Left cardiac atrium (tissue), 4 donors: ENCODE results near the gene CCT3. TPM values are rescaled to one million over a fixed set of nuclear protein-coding genes. Genes with fewer than 3 reads are reported as not detected.
"Not testable (repeated sequence)": the region's sequence is repeated elsewhere in the genome, so short reads cannot be mapped to it uniquely, and the experiment has no call there.

Source experiments
- ATAC-seq, 2 donors: fragments of 200-7000 bp; cut with Tn5 transposase; one replicate each; pipeline ENCODE4 v1.9.1; 2020; ENCODE audit warnings: mild to moderate bottlenecking in 2 of 2, moderate library complexity in 2 of 2
- DNase-seq: peaks from one replicate; pipeline ENCODE4 v3.0.0-alpha.2; 2020
- intact Hi-C, 2 donors: fragments of 100-400 bp; cut with DNase I; formaldehyde crosslinking; loops; one replicate each; pipeline versions ENCODE4 v1.14.1 to v1.15.1; 2022 to 2023
- total RNA-seq, 2 donors: library from RNA; stranded (reverse); fragmentation: NEBNext Ultra II Directional; extraction: Animal tissue kit (Norgen Biotek cat#: 25700); gene quantifications; one replicate each; pipeline ENCODE4 v1.2.1, GENCODE V29; 2021
- donor health status: DM: no; HTN: yes; CAD: no.
- donor health status: DM: no; HTN: yes; CAD: no; lungs with severe emphysema.
- donor health status: DM: yes; HTN: yes; CAD: no.
- donor health status: Dilated cardiomyopathy.

CCT3 gene
- total RNA-seq, 2 donors from 2014 or later = 125 to 128 TPM

DNA sequence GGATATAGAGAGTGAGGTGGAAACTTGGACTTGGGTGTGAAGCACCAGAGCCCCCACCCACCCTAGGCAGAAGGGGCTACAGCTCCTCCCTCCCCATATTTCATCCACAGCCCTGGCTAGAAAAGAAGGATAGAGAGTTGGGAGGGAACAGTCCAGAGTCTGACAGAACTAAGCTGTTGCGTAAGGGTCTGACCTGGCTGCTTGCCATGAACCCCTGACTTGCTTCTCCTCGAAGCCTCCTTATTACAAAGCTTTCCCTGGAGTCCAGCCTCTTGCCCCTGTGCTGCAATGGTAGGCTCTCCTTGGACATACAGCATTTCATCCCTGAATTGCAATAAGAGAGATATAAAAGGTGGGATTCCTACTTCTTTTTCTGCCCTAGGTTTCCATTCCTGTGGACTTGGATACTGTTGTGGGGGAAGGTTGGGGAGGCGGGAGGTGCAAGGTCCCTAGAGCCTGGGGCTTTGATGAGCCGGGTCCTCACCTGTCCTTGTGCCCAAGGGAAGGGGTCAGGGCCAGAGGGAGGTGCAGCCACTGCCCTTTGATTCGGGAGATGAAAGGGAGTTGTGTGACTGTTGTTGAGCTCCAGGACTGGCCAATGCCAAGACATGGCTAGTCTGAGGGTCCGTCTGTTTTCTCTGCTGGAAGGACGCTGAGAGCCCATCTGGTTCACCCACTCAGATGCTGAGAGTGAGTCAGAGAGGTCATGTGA lies 33.6 kb upstream of the CCT3 start:
- ATAC-seq (peak; percentile 34 to 70), DNase-seq (peak; percentile 64)
- intact Hi-C loops = no loop called here

DNA sequence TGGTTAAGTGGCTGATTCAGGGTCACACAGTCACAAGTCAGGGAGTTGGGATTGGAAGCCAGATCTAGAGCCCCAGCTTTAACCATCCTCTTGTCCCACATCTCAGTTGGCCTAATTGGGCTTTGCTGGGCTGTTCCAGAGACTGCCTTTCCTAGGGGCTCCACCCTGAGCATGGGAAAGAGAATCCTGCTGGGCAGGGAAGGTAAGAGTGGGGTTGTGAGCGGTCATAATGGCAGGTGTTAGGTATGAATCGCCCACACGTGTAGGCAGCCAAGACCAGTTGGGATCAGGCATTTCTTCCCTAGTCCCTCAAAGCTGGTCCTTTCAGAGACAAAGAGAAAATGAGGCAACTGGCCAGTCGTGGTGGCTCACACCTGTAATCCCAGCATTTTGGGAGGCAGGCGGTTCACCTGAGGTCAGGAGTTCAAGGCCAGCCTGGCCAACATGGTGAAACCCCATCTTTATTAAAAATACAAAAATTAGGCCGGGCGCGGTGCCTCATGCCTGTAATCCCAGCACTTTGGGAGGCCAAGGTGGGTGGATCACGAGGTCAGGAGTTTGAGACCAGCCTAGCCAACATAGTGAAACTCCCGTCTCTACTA lies 31.7 kb upstream of the CCT3 start:
- ATAC-seq, intact Hi-C loops, DNase-seq: not testable (repeated sequence)

DNA sequence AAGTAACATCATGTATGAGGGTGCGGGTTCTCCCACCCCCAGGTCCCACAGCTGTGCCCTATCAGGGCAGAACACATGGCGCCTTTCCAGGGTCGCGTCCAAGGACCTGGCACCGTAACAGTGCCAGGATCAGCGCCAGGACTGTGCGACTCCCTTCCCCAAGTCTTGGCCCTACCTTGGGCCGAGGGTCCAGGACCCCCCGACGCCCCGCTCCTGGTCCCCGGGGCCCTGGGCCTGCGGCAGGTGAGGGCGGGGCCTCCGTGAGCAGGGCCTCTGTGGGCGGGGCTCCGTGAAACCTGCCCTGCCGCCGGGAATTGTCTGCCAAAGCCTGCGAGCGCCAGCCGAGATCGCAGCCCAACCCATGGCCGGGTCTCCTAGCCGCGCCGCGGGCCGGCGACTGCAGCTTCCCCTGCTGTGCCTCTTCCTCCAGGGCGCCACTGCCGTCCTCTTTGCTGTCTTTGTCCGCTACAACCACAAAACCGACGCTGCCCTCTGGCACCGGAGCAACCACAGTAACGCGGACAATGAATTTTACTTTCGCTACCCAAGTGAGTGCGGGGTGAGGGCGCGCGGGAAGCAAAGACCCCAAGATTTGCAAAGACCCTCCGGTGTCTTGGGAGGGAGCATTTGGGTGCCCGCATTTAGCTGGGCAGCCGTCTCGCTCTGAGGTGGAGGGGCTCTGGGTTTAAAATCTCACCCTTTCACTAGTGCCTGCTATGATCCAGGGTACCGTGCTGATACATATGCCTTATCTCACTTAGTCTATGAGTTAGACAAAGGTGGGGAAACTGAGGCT lies 31.0 kb upstream of the CCT3 start, which contains the start of gene RHBG:
Gene RHBG (plus strand): TSS at position 323 of the 796 bp plus-strand sequence. CDS start 39 bp downstream, at position 362.
- intact Hi-C loops = no loop called here
- DNase-seq (peak; percentile 36), ATAC-seq (peak; percentile 52 to 68)

DNA sequence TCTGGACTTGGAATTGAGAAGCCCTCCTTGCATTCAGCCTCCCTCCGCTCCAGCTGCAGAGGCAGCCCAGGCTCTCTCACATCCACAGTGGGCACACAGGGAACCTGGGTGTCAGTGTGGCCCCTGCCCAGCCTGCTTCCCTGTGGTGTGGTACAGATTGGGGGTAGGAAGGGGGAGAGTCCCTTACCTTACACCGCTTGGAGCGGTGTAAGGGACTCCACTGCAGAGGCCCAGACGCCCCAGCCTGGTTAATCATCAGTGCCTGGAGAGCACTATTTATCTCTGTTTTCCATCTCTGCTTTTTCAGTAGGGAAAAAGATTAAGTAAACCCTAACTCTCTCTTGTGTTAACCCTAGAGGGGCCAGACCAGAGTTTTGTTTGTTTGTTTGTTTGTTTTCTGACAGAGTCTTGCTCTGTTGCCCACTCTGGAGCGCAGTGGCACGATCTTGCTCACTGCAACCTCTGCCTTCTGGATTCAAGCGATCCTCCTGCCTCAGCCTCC lies 30.1 kb upstream of the CCT3 start:
- intact Hi-C loops = no loop called here
- no peak for ATAC-seq
- no peak for DNase-seq

DNA sequence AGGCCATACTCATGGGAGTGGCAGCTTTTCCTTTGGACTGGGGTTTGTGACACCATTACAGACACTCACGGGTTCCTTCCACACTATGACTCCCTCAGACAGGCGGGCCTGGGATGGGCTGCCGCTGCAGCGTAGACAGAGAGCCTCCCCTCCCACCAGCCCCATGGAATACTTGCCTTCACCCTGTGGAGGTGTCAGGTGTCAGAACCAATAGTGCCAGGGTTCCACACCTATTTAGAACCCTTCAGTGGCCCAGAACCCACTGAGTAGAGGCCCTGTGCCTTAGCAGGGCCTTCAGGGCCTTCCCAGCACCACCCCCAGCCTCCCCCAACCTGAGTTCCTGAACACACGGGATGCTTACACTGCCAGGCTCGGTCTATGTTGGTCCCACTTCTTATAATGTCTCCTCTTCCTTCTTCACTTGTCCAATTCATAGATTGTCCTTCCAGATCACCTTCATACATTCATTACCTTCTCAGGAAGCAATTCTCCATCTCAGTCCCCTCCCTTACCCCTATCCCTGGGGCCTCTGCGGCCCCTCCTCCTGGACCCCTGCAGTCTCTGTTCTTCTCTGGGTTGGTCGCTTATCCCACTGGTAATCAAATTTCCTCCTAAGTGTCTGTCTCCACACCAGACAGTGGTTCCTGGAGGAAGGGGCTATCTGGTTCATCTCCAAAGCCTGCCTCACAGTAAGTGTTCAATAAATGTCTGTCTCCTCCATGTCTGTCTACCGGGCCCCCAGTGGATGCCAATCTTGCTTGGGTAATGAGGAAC lies 29.5 kb upstream of the CCT3 start:
- DNase-seq = no peak
- no peak for ATAC-seq
- intact Hi-C loops = no loop called here

DNA sequence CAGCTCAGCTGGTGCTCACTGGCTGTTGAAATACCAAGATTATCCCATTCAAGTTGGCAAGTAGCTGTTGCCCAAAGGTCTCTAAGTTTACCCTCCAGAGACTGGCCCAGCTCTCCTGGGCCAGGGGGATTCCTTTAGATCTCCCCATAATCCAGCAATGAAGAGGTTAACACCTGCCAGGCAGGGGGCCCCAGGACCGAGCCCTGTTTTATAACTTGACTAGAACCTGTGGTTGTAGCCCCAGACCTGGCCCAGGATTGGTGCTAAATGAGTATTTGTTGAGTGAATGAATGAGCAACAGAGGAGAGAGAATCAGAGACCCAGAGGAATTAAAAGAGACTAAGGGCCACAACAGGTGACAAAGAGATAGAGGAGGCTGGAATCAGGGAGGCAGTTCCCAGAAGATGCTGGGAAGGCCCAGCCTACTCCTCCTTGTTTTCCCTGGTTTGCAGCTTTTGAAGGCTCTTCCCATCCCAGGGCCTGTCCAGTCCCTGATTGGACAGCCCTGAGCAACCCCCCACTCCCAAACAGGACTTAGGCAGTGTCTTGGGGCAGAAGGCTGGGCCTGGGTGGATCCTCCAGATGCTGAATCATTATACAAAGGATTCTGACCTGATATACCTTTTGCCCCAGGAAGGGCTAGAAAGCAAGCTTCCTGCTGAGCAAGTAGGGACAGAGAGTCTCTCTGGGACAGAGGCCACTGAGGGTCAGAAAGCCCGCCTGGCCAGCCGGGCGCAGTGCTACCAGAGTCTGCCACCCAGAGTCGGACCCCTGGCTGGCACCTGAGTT lies 28.5 kb upstream of the CCT3 start:
- intact Hi-C loops = no loop called here
- no peak for ATAC-seq
- no peak for DNase-seq

DNA sequence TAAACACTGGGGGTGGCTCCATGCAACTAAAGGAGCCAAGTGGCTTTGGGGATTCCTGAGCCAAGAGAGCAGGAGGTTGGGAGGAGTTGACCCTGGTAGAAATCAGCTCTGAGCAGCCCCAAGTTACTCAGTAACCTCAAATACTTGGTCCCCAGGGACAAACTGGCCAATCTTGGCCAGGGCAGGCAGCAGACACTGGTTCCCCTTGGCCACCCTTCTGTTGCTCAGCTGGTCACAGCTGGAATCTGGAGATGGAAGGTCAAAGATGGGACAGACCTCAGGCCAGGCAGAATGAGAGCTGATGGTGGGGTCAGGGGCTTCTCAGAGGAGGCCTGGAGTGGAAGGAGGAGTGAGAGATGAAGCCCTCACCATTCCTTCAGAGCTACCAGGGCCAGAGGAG lies 27.7 kb upstream of the CCT3 start:
- intact Hi-C loops = no loop called here
- no peak for ATAC-seq

DNA sequence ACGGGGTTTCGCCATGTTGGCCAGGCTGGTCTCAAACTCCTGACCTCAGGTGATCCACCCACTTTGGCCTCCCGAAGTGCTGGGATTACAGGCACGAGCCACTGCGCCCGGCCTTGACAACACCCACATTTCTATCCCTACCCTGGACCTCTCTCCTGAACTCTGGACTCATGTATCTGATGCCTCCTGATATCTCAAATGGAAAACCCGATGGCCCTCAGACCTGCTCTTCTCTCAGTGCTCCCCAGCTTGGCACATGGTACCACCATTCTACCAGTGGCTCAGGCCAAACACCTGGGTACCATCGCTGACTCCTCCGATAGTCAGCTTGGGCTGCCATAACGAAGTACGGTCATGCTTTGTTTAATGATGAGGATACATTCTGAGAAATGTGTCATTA lies 22.4 kb upstream of the CCT3 start:
- intact Hi-C loops = no loop called here
- ATAC-seq (no peak), DNase-seq (no peak)

More for the DNA sequence above, 27.7 kb upstream of the CCT3 start:
- DNase-seq = no peak

DNA sequence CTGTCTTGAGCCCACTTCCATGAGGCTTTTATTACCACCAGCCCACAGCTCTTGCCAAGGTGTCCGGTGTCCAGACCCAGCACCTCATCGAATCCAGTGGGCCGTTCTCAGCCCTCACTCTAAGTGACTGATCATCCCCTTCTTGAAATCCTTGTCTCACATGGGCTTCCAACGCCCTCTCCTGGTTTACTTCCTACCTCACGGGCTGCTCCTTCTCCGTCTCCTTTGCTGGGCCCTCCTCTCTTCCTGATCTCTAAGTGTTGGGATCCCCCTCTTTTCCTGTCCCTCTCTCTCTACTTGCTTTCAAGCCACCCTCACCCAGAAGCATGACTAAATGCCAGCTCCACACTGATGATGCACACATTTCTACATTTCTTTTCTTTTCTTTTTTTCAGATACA lies 21.9 kb upstream of the CCT3 start:
- no peak for ATAC-seq
- no peak for DNase-seq
- intact Hi-C loops = no loop called here

DNA sequence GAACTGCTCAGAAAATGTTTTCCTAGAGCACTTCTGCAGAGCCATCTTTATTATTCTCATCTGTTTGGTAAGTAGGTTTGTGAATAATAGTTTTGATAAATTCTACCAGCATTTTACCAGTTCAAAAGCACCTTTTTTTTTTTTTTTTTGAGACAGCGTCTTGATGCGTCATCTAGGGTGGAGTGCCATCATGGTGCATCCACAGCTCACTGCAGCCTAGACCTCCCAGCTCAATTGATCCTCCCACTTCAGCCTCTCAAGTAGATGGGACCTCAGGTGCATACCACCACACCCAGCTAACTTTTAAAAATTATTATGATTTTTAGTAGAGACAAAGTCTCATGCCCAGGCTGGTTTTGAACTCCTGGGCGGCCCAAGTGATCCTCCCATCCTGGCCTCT lies 21.2 kb upstream of the CCT3 start:
- ATAC-seq (no peak), DNase-seq (no peak)
- intact Hi-C loops = no loop called here

DNA sequence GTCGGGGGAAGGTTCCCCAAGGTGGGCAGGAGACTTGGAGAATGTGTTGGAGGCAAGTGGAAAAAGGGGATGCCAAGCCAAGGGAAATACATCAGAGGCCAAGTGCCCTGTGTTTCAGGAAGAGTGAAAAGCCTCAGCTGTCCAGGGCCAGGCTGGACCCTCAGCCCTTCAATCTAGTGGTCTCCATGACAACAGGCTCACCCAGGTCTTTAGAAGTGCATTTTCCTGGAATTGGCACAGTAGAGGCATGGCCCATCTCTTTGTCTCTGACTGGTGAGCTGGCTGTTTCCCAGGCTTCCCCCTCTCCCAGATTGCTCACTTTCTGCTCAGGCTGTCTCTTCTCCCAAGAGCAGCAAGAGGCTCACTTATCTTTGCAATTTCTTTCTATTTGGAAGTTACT lies 20.5 kb upstream of the CCT3 start:
- intact Hi-C loops = no loop called here
- ATAC-seq (no peak), DNase-seq (no peak)

DNA sequence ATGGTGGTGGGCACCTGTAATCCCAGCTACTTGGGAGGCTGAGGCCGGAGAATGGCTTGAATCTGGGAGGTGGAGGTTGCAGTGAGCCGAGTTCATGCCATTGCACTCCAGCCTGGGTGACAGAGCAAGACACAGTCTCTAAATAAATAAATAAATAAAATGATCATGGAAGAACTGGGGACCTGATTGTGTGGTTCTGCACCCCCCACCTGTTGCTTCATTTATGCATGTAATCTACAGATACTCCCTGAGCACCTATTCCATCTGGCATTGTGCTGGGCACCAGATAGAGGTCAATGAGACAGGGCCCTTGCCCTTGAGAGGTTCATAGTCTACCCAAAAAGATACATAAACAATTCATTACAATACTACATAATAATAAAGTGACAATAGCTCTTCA lies 19.9 kb upstream of the CCT3 start:
- ATAC-seq (no peak), DNase-seq (no peak)
- intact Hi-C loops = no loop called here

DNA sequence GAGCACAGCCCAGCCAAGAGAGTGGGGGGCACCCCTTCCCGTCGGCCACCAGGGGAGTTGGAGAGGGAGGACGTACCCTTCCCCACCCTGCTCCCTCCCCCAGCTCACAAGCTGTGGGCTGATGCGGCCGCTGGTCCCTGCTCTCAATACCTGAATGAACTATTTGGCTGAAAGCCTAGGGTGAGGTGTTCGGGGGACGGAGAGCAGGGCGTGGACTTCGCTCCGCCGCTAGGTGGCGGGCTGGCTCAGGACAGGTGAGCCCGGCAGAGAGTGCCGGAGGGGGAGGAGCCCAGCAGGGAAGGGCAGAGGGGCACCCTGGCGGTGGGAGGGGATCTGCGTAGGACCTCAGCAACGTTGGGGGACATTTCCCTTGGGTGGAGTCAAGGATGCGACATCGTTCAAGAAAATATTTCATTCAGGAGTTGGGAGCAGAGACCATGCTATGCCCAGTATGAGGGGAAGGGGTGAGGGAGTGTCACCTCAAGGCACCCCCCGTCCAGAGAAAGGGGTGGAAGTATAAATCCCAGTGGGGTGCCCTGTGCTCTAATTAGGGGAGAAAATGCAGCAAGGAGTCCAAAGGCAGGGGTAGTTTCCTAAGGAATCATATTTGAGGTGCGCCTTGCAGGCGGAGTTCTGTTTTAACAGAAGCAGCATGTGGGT lies 18.9 kb upstream of the CCT3 start:
- DNase-seq = peak; percentile 41
- ATAC-seq = peak; percentile 47 to 83
- intact Hi-C loops = no loop called here

DNA sequence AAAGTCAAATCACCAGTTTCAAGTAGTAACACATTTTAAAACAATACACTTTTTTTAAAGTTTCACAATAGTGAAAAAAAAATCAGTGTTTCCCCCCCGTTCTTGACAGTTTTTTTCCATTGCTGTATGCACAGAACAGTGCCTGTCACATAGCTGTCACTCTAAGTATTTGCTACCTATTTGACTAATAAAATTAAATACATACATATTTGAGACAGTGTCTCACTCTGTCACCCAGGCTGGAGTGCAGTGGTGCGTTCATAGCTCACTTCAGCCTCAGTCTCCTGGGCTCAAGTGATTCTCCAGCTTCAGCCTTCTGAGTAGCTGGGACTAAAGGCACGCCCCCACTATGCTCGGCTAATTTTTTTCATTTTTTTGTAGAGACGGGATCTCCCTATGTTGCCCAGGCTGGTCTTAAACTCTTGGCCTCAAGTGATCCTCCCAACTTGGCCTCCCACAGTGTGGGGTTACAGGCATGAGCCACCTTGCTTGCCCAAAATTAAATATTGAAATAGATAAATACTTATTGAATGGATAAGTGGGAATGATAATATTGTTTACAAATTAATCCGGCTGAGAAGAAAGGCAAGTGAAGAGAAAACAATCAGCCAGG lies 18.3 kb upstream of the CCT3 start:
- intact Hi-C loops = no loop called here
- DNase-seq = no peak
- no peak for ATAC-seq

DNA sequence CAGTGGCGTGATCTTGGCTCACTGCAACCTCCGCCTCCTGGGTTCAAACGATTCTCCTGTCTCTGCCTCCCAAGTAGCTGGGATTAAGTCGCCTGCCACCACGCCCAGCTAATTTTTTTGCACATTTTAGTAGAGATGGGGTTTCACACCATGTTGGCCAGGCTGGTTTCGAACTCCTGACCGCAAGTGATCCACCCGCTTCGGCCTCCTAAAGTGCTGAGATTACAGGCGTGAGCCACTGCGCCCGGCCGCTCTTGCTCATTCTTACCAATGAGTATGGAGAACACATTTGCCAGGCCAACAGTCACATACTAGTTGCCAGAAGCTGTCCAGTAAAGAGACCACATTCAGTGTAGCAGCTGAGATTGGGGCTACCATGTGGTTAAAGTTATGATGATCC lies 14.4 kb upstream of the CCT3 start:
- intact Hi-C loops, DNase-seq: not testable (repeated sequence)

DNA sequence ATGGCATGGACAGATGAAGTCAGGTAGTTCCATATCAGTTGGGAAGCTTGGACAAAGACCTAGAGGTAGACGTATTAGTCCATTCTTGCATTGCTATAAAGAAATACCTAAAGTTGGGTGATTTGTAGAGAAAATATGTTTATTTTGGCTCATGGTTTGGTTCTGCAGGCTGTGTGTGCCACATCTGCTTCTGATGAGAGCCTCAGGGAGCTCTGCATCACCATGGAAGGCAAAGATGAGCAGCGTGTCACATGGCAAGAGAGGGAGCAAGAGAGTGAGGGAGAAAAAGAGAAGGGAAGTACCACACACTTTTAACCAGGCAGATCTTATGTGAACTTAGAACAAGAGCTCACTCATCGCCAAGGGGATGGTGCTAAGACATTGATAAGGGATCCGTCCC lies 9.2 kb upstream of the CCT3 start:
- intact Hi-C loops = no loop called here
- ATAC-seq (no peak), DNase-seq (no peak)

More for the DNA sequence above, 14.4 kb upstream of the CCT3 start:
- ATAC-seq = not testable (repeated sequence)

DNA sequence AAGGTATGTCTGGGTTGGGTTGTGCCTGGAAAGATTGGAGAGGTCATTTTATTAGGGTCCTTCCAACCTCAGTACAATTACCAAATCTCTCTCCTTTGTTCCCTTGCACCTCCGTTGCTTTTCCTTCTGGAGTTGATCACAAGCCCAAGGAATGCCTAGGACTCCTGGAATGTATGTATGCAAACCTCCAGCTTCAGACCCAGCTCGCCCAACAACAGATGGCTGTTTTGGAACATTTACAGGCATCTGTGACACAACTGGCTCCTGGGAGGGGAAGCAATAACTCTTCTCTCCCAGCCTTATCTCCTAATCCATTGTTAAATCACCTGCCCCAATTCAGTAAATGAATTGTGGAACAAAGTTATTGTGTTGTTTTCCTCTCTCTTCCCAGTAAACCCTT lies 8.5 kb upstream of the CCT3 start:
- no peak for ATAC-seq

DNA sequence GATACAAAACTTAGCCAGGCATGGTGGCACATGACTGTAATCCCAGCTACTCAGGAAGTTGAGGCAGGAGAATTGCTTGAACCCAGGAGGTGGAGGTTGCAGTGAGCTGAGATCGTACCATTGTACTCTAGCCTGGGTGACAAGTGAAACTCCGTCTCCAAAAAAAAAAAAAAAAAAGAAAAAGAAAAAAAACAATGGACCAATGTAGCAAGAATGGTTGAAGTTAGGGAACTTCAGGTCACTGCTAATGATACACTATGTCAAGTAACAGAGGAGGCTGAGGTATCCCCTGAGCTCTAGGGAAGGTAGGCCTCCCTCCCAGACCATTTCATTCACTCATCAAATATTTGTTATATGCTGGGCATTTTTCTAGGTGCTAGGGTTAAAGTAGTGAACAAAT lies 7.9 kb upstream of the CCT3 start:
- ATAC-seq, DNase-seq, intact Hi-C loops: not testable (repeated sequence)

More for the DNA sequence above, 8.5 kb upstream of the CCT3 start:
- intact Hi-C loops = no loop called here
- DNase-seq = no peak
